SU-DHL-6 (cell line): ENCODE results near the gene STARD3NL.
"Not testable (repeated sequence)": the region's sequence is repeated elsewhere in the genome, so short reads cannot be mapped to it uniquely, and the experiment has no call there.

ENCODE experiments used
- H2AFZ ChIP-seq: fragments of 200-600 bp; sonication (generic); 2 replicates; pipeline ENCODE4 v1.6.1; 2014; ENCODE audit warnings: low read depth, mild to moderate bottlenecking, moderate library complexity, mixed read lengths, antibody characterized with exemption, low read length; ENCODE audit not compliant: severe bottlenecking
- H3F3A ChIP-seq: fragments of 200-600 bp; shearing (Covaris generic); 2 replicates; pipeline ENCODE4 v1.6.0; 2016; ENCODE audit warnings: antibody characterized with exemption, mild to moderate bottlenecking; ENCODE audit not compliant: insufficient read depth
- H3K27ac ChIP-seq: fragments of 200-600 bp; sonication (generic); 2 replicates; pipeline ENCODE4 v1.5.1; 2016; ENCODE audit warnings: low read depth, mild to moderate bottlenecking, low read length, moderate library complexity, mixed read lengths
- H3K27me3 ChIP-seq: fragments of 200-600 bp; sonication (generic), shearing (Covaris generic); 2 replicates; pipeline ENCODE4 v1.6.0; 2014; ENCODE audit warnings: mild to moderate bottlenecking, low read length
- H3K36me3 ChIP-seq: fragments of 200-600 bp; sonication (generic); 2 replicates; pipeline ENCODE4 v1.6.1; 2014; ENCODE audit warnings: mild to moderate bottlenecking, low read length, mixed read lengths
- H3K4me2 ChIP-seq: fragments of 300-600, 200-600 bp; shearing (Covaris generic), sonication (generic); 2 replicates; pipeline ENCODE4 v1.6.0; 2014; ENCODE audit warnings: low read length, low read depth, mild to moderate bottlenecking; ENCODE audit not compliant: poor library complexity, severe bottlenecking
- H3K4me3 ChIP-seq: fragments of 200-600 bp; sonication (generic); 2 replicates; pipeline ENCODE4 v1.5.1; 2014; ENCODE audit warnings: antibody characterized with exemption, low read length, mild to moderate bottlenecking, mixed read lengths; ENCODE audit not compliant: insufficient read depth, poor library complexity, severe bottlenecking
- H3K79me2 ChIP-seq: fragments of 200-600 bp; sonication (generic); 2 replicates; pipeline ENCODE4 v1.6.1; 2014; ENCODE audit warnings: mild to moderate bottlenecking, low read length, moderate library complexity; ENCODE audit not compliant: insufficient read depth
- H3K9ac ChIP-seq: fragments of 200-600 bp; sonication (generic); 2 replicates; pipeline ENCODE4 v1.7.0; 2014; ENCODE audit warnings: mild to moderate bottlenecking, low read length
- H3K9me2 ChIP-seq: fragments of 200-600 bp; sonication (generic); replicated peaks from 2 replicates; pipeline ENCODE4 v1.6.1; 2014; ENCODE audit warnings: low read length; ENCODE audit not compliant: insufficient read depth
- H3K9me3 ChIP-seq: fragments of 200-600 bp; sonication (generic); 2 replicates; pipeline ENCODE4 v1.6.1; 2014; ENCODE audit warnings: low read length, mixed read lengths; ENCODE audit not compliant: insufficient read depth
- H4K20me1 ChIP-seq: fragments of 200-600 bp; sonication (generic); 2 replicates; pipeline ENCODE4 v1.6.1; 2014; ENCODE audit warnings: low read depth, mild to moderate bottlenecking, antibody characterized with exemption, low read length, moderate library complexity, mixed read lengths
- EZH2phosphoT487 ChIP-seq: fragments of 200-600 bp; sonication (generic), shearing (Covaris generic); conservative IDR thresholded peaks from 2 replicates; pipeline ENCODE4 v1.6.1; 2018; ENCODE audit warnings: mild to moderate bottlenecking, antibody characterized with exemption, low read length, moderate library complexity, mixed read lengths
- TF ChIP-seq, protein P1 (sequence below): fragments of 200-600 bp; sonication (generic); IDR thresholded peaks from one replicate; pipeline ENCODE4 v1.5.1; 2017; ENCODE audit warnings: antibody characterized with exemption, mild to moderate bottlenecking, low read length, moderate library complexity; ENCODE audit not compliant: insufficient read depth, poor library complexity, severe bottlenecking

The STARD3NL gene

DNA sequence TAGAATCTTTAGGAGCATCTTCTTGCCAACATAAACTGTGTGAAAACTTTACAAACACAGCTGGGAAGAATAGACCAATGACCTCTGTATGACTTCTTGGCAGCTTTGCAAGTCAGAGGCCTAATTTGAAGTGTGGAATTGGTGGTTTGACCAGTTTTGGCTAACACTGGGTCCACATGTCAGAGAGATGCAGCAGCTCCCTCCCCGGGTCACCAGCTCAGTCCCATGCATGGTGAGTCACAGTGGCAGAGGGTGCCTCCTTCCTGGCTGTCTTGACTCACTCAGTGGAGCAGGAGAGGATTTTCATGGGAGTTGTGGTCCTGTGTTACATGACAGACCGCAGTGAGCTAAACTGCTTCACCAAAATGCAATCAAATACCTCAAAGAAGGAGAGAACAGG is 8.2 kb upstream of the STARD3NL start:
- H3K36me3 ChIP-seq = no peaks in the 10 kb centered on the region
- no peaks in the 10 kb centered on the region for H3K27me3 ChIP-seq
- no peak overlapping the region for H3K9ac ChIP-seq
- no peaks in the 10 kb centered on the region for H4K20me1 ChIP-seq
- no peaks in the 10 kb centered on the region for H3K79me2 ChIP-seq
- H3K4me2 ChIP-seq = no peak overlapping the region
- no peaks in the 10 kb centered on the region; the same call in 1 of the 2 replicates for H3K9me2 ChIP-seq
- H3K9me3 ChIP-seq = no peaks in the 10 kb centered on the region
- H3F3A ChIP-seq = no peaks in the 10 kb centered on the region
- no peak overlapping the region for H3K27ac ChIP-seq
- TF ChIP-seq, protein P1, sequence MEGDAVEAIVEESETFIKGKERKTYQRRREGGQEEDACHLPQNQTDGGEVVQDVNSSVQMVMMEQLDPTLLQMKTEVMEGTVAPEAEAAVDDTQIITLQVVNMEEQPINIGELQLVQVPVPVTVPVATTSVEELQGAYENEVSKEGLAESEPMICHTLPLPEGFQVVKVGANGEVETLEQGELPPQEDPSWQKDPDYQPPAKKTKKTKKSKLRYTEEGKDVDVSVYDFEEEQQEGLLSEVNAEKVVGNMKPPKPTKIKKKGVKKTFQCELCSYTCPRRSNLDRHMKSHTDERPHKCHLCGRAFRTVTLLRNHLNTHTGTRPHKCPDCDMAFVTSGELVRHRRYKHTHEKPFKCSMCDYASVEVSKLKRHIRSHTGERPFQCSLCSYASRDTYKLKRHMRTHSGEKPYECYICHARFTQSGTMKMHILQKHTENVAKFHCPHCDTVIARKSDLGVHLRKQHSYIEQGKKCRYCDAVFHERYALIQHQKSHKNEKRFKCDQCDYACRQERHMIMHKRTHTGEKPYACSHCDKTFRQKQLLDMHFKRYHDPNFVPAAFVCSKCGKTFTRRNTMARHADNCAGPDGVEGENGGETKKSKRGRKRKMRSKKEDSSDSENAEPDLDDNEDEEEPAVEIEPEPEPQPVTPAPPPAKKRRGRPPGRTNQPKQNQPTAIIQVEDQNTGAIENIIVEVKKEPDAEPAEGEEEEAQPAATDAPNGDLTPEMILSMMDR = no peak
- TF ChIP-seq EZH2phosphoT487 = no peak
- no peak overlapping the region for H3K4me3 ChIP-seq
- H2AFZ ChIP-seq = no peak overlapping the region

DNA sequence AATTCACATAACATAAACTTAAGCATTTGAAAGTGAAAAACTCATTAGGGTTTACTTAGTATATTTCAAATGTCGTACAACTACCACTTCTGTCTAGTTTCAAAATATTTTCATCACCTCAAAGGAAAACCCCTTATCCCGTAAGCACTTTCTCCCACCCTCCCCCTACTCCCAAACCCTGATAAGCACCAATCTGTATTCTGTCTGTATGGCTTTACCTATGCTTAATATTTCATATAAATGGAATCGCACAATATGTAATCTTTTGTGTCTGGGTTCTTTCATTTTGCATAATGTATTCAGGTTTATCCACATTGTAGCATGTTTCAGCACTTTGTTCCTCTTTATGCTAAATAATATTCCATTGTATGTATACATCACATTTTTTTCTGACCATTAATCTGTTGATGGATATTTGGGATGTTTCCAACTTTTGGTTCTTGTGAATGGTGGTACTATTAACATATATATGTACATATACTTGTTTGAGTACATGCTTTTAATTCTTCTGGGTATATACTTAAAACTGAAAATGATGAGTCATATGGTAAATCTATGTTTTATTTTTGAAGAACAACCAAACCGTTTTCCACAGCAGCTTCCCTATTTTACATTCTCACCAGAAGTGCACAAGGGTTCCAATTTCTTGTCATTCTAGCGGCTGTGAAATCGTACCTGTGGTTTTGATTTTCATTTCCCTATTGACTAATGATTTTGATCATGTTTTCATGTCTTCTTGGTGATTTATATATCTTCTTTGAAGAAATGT is 6.2 kb upstream of the STARD3NL start:
- Histone ChIP-seq H3F3A (no peaks in the 10 kb centered on the region), H3K27me3 (no peaks in the 10 kb centered on the region), H3K79me2 (no peaks in the 10 kb centered on the region), H3K9me2 (no peaks in the 10 kb centered on the region; the same call in 1 of the 2 replicates), H3K4me3 (no peak overlapping the region), H4K20me1 (no peaks in the 10 kb centered on the region), H3K9ac (no peak overlapping the region), H3K9me3 (no peaks in the 10 kb centered on the region), H3K36me3 (no peaks in the 10 kb centered on the region), H2AFZ (no peak overlapping the region), H3K27ac (no peak overlapping the region), H3K4me2 (no peak overlapping the region)
- TF ChIP-seq, protein P1 = no peak

DNA sequence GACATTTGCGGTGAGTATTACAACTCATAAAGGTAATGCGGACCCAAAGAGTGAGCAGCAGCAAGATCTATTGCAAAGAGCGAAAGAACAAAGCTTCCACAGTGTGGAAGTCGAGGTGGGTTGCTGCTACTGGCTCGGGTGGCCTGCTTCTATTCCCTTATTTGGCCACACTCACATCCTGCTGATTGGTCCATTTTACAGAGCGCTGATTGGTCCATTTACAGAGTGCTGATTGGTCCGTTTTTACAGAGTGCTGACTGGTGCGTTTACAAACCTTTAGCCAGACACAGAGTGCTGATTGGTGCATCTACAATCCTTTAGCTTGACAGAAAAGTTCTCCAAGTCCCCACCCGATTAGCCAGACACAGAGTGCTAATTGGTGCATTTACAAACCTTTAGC is 2.5 kb upstream of the STARD3NL start:
- H3K4me2 ChIP-seq, H3K4me3 ChIP-seq, H3K36me3 ChIP-seq, H2AFZ ChIP-seq, H3K27ac ChIP-seq, H3K9me3 ChIP-seq, H3K79me2 ChIP-seq, H3K9ac ChIP-seq, H3K9me2 ChIP-seq, H3F3A ChIP-seq, H4K20me1 ChIP-seq, H3K27me3 ChIP-seq: not testable (repeated sequence)

DNA sequence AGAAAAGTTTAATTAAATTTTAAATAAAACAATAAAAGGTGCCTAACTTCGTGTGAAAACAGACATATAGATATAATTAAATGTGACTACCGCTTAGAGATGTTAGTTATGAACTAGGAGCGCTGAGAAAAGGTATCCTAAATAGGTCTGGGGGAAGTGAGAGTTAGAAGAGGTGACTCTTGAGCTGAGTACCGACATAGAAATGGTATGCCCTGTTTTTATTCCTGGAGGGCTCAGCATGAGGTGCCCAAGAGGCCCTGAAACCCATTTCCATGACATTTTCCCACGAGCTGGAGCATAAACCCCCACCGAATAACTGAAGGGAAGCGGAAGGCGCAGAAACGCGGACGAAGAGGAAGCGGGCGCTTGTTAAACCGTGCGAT is 433 bp upstream of the STARD3NL start:
- no peak for TF ChIP-seq EZH2phosphoT487
- TF ChIP-seq, protein P1 = no peak
- Histone ChIP-seq H3K27me3 (no peaks in the 10 kb centered on the region), H3K36me3 (no peaks in the 10 kb centered on the region), H3K79me2 (peaks cover 14% of the 10 kb centered on the region; the same call in 1 of the 2 replicates), H3K27ac (no peak overlapping the region), H3F3A (no peaks in the 10 kb centered on the region), H4K20me1 (no peaks in the 10 kb centered on the region), H3K9ac (peak overlapping the region; percentile 77), H3K9me3 (no peaks in the 10 kb centered on the region), H2AFZ (peak overlapping the region; percentile 99), H3K4me2 (peak overlapping the region; percentile 82), H3K9me2 (no peaks in the 10 kb centered on the region; the same call in 1 of the 2 replicates), H3K4me3 (peak overlapping the region; percentile 85)
